Activated CD4-positive, alpha-beta T cell treated with anti-CD3 and anti-CD28 coated beads, Interleukin-2, Interleukin-6, amounts not matched to agents 100 ng/mL and 50 ng/mL, durations not matched to agents 16 hours and 8 hours (primary cell): Measurements from ENCODE around the gene RUNDC1.
A peak's percentile ranks its signal among the peaks of the same experiment; 100 is the strongest.

Experiments used
- DNase-seq: peaks from one replicate; pipeline ENCODE4 v3.0.0-alpha.2; 2020

The RUNDC1 gene

GRCh38 chr17:43020030-43020621 is 39.8 kb downstream of the RUNDC1 start:
- DNase-seq = no peak

- DNase-seq = peak; percentile 27
Observed at GRCh38 chr17:43020789-43021740, 40.7 kb downstream of the RUNDC1 start.

- peak; percentile 67 for DNase-seq
Observed at GRCh38 chr17:43021741-43022512, 41.6 kb downstream of the RUNDC1 start, which contains the start of gene VAT1. Gene VAT1, minus strand, starts transcription at chr17:43022385. Its CDS starts 63 bp downstream, at chr17:43022322.

GRCh38 chr17:43024407-43025289 is 44.3 kb downstream of the RUNDC1 start, which contains the start of gene RND2:
Gene RND2, plus strand, starts transcription at chr17:43025231. Its CDS starts 117 bp downstream, at chr17:43025348.
- DNase-seq = peak; percentile 76

GRCh38 chr17:43025290-43025657 is 44.9 kb downstream of the RUNDC1 start:
- no peak for DNase-seq

- DNase-seq = no peak
Observed at GRCh38 chr17:43025766-43026537, 45.6 kb downstream of the RUNDC1 start.

GRCh38 chr17:43026595-43026994 is 46.2 kb downstream of the RUNDC1 start:
- DNase-seq = no peak

- DNase-seq = no peak
Observed at GRCh38 chr17:43027091-43028032, 47.0 kb downstream of the RUNDC1 start.

- DNase-seq = no peak
Observed at GRCh38 chr17:43028221-43028861, 48.0 kb downstream of the RUNDC1 start.

GRCh38 chr17:43030137-43030767 is 49.9 kb downstream of the RUNDC1 start:
- no peak for DNase-seq

- DNase-seq = no peak
Observed at GRCh38 chr17:43031666-43032065, 51.3 kb downstream of the RUNDC1 start.

- DNase-seq = no peak
Observed at GRCh38 chr17:43033948-43034881, 53.9 kb downstream of the RUNDC1 start.

GRCh38 chr17:43034894-43035293 is 54.5 kb downstream of the RUNDC1 start:
- no peak for DNase-seq

GRCh38 chr17:43039646-43040045 is 59.3 kb downstream of the RUNDC1 start:
- no peak for DNase-seq

GRCh38 chr17:43040655-43041054 is 60.3 kb downstream of the RUNDC1 start:
- no peak for DNase-seq

GRCh38 chr17:43042025-43042628 is 61.8 kb downstream of the RUNDC1 start:
- DNase-seq = no peak
